Peyer's patch (tissue), 4 donors: ENCODE measurements around the gene ATXN1. TPM values are rescaled to one million over a fixed set of nuclear protein-coding genes. Genes with fewer than 3 reads are reported as not detected.
A peak's percentile ranks its signal among the peaks of the same experiment; 100 is the strongest.

Source experiments
- DNase-seq, 3 donors: peaks; one replicate each; pipeline ENCODE4 v3.0.0-alpha.2; 2017 to 2019
- H3K27ac ChIP-seq, 4 donors: fragments of 200-600 bp; sonication (generic); one replicate each; pipeline ENCODE4 v1.5.1; 2016 to 2019
- H3K27me3 ChIP-seq, 2 donors: fragments of 200-600 bp; sonication (generic); one replicate each; pipeline ENCODE4 v1.5.1; 2019
- H3K36me3 ChIP-seq, 3 donors: fragments of 200-600 bp; sonication (generic); one replicate each; pipeline ENCODE4 v1.5.1; 2016 to 2019
- H3K4me1 ChIP-seq, 4 donors: fragments of 200-600 bp; sonication (generic); one replicate each; pipeline ENCODE4 v1.5.1; 2016 to 2019
- H3K4me3 ChIP-seq, 4 donors: fragments of 200-600 bp; sonication (generic); 1 replicate in 3 of 4; 2 replicates in 1 of 4; pipeline ENCODE4 v1.5.1; 2016 to 2019; ENCODE audit warnings: mild to moderate bottlenecking in 1 of 4
- H3K9me3 ChIP-seq, 4 donors: fragments of 200-600 bp; sonication (generic); one replicate each; pipeline ENCODE4 v1.5.1; 2016 to 2019; ENCODE audit warnings: mild to moderate bottlenecking in 1 of 4
- POLR2A ChIP-seq, 2 donors: fragments of 450-650 bp; IDR thresholded peaks; one replicate each; pipeline ENCODE4 v1.5.1; 2017; ENCODE audit warnings: antibody characterized with exemption in 2 of 2, mild to moderate bottlenecking in 2 of 2, moderate library complexity in 2 of 2
- total RNA-seq, 4 donors: library from RNA; depleted of rRNA; stranded (reverse); fragments of >200 nt; gene quantifications; one replicate each; pipeline ENCODE4 v1.1.0, GENCODE V29; 2016
- TF ChIP-seq, protein P1 (sequence below), 6 experiments: fragments of 450-650 bp in 4 of 6; fragments of 200-600 bp in 2 of 6; sonication (generic) in 1 of 6; IDR thresholded peaks; one replicate each; pipeline ENCODE4 v1.5.1; 2017 to 2019; ENCODE audit warnings: antibody characterized with exemption in 6 of 6, mild to moderate bottlenecking in 3 of 6, moderate library complexity in 1 of 6

ATXN1 gene
- total RNA-seq, 4 donors from 2014 or later, result 34.7 to 48.5 (median 43.1) TPM

DNA sequence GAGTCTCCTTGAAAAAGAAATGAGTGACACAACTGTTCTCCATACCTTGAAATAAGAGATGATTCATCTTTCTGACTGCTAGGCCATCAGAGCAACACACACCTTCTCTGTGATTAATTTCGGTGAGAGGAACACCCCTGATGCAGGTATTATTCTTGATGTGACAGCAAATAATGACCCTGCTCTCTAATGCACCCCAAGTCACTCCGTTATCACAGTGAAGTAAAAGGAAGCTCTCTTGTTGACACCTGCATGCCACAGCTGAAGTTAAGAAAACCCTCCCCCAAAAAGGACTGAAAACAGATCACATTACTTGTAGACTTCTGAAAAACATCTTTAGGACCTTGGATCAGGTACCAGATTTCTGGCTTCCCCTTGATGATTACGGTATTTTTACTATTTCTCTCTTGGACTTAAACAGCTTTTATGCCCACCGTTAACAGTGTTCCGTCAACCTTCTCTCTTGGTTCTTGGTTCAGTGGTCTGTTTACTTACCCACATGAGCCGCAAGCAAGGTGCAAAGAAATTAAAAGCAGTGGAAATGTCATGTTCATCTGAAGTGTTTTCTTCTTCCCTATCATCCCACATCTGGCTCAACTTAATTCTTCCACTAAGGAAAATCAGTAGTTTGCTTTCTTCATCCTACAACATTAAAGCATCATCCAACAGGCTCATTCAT, 273.1 kb downstream of the ATXN1 start:
- no peaks in the 10 kb centered on the region for H3K4me1 ChIP-seq
- H3K27ac ChIP-seq, result peak overlapping the region in 1 of 4 donors; percentile 44
- no peak overlapping the region for H3K4me3 ChIP-seq
- no peaks in the 10 kb centered on the region for H3K27me3 ChIP-seq
- TF ChIP-seq POLR2A (IDR thresholded peaks at IDR 0.05), result no peak
- TF ChIP-seq, protein P1, sequence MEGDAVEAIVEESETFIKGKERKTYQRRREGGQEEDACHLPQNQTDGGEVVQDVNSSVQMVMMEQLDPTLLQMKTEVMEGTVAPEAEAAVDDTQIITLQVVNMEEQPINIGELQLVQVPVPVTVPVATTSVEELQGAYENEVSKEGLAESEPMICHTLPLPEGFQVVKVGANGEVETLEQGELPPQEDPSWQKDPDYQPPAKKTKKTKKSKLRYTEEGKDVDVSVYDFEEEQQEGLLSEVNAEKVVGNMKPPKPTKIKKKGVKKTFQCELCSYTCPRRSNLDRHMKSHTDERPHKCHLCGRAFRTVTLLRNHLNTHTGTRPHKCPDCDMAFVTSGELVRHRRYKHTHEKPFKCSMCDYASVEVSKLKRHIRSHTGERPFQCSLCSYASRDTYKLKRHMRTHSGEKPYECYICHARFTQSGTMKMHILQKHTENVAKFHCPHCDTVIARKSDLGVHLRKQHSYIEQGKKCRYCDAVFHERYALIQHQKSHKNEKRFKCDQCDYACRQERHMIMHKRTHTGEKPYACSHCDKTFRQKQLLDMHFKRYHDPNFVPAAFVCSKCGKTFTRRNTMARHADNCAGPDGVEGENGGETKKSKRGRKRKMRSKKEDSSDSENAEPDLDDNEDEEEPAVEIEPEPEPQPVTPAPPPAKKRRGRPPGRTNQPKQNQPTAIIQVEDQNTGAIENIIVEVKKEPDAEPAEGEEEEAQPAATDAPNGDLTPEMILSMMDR (IDR thresholded peaks at IDR 0.05), result no peak
- DNase-seq, result no peak
- peaks cover 0 to 5% (median 0%) of the 10 kb centered on the region in 3 donors for H3K36me3 ChIP-seq
- H3K9me3 ChIP-seq, result no peaks in the 10 kb centered on the region

DNA sequence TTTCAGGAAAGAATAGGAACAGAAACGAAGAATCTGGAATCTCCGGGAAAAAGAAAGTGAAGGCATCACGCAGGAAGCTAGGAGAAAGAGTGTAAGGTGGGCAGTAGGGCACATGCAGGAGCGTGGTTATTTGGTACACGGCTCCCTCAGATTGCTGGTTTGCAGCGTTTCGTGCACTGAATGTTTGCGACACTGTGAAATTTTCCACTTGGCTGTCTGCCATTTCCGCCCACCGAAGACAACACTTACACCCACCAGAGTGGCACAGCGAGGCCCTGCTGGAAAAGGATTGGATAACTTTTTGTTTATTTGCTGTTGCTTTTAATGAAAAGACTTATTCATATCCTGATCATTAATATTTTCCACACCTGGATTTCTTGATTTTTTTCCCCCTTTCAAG, 274.6 kb downstream of the ATXN1 start:
- peak overlapping the region in 1 of 4 donors; percentile 12 for H3K27ac ChIP-seq
- peak in 1 of 3 donors; percentile 43 for DNase-seq
- peaks cover 0 to 5% (median 0%) of the 10 kb centered on the region in 3 donors for H3K36me3 ChIP-seq
- no peaks in the 10 kb centered on the region for H3K4me1 ChIP-seq
- TF ChIP-seq POLR2A (IDR thresholded peaks at IDR 0.05), result no peak
- TF ChIP-seq, protein P1 (IDR thresholded peaks at IDR 0.05), result no peak
- H3K27me3 ChIP-seq, result no peaks in the 10 kb centered on the region
- H3K4me3 ChIP-seq, result no peak overlapping the region
- H3K9me3 ChIP-seq, result no peaks in the 10 kb centered on the region

DNA sequence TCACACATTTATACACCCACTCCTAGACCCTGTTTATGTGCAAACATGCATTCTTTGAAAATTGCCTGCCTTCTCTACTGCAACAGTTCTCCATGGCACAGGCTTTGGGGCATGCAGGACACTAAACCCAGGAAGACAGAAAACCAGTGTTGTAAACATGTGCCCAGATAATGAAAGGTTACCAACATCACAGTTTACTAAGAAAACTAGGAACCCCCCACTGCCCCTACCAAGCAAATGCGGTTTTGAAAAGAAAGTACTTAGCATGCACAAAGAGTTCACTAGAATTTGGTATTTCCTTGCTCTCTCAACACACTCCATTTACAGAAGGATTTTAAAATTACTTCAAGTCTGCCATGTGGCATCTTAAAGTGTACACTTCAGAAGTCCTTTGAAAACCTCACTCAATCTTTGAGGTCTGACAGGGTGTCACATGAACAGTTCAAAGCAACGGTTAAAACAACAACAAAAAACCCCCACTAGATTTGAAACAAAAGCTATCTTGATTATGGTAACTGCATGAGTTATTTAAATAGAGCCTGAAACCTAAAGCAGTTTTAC, 277.9 kb downstream of the ATXN1 start:
- Histone ChIP-seq H3K36me3 (peaks cover 0 to 5% (median 0%) of the 10 kb centered on the region in 3 donors), H3K27ac (peak overlapping the region in 1 of 4 donors; percentile 44), H3K4me1 (no peaks in the 10 kb centered on the region), H3K27me3 (no peaks in the 10 kb centered on the region), H3K4me3 (no peak overlapping the region), H3K9me3 (no peaks in the 10 kb centered on the region)
- no peak for TF ChIP-seq POLR2A (IDR thresholded peaks at IDR 0.05)
- TF ChIP-seq, protein P1 (IDR thresholded peaks at IDR 0.05), result no peak
- no peak for DNase-seq

DNA sequence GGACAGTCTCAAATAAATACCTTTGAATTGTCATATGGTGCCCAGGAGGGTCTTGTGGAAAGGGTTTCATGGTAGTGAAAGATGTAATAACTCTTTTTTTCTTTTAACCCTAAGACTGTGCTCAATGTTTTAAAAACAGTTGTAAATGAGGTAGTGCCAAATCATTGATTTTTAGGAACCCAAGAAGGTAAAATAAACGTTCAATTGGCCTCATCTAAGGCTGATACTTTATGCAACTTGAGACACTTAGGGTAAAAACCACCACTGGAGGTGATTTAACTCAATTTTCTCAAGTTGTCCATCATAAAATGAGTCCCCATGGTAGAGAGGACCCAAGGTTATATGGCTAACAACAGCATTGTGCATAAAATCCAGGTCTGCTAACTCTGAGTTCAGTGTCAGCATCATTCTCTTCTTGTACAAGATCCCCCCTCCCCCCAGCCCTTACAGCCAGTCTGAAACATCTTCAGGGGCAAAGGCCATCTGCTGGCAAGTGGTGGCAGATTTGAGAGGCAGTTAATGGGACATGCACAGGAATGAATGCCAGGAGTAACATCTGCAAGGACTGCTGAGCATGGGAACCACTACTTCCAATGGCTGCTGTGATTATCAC, 278.5 kb downstream of the ATXN1 start:
- Histone ChIP-seq H3K36me3 (peaks cover 0 to 5% (median 0%) of the 10 kb centered on the region in 3 donors), H3K27ac (peak overlapping the region in 1 of 4 donors; percentile 44), H3K4me1 (no peaks in the 10 kb centered on the region), H3K4me3 (no peak overlapping the region), H3K27me3 (no peaks in the 10 kb centered on the region), H3K9me3 (no peaks in the 10 kb centered on the region)
- TF ChIP-seq POLR2A (IDR thresholded peaks at IDR 0.05), result no peak
- TF ChIP-seq, protein P1 (IDR thresholded peaks at IDR 0.05), result no peak
- DNase-seq, result no peak

DNA sequence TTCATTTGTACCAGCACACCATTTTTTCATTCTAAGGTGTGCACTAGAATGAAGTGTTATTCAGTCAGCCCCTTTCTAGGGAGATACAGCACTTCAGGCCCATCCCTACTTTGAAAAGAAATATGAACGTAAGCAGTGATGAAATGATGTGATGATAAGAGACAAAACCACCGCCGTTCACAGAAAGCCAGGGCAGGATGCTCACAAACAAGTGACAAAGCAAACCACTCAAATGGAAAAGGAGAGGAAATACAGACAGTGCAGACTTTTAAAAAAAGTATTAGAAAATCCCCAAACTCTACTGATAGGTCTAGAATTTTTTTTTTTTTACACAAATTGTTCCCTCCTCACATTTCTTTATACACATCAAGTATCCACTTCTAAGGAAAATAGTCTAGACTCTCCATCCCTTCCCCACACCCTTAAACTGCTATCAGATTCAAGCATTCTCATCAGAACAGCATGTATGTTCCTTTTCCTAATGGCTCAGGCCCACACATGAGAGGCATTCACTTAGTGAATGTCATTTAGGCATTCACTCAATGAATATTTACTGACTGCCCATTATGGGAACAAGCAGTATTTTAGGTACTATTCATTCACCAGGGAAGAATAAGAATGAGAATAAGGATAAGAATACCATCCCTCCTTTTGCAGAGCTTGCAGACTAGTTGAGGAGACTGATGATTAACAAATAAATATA, 279.4 kb downstream of the ATXN1 start:
- Histone ChIP-seq H3K27ac (peak overlapping the region in 1 of 4 donors; percentile 21), H3K4me3 (no peak overlapping the region), H3K36me3 (peaks cover 0 to 5% (median 0%) of the 10 kb centered on the region in 3 donors), H3K9me3 (no peaks in the 10 kb centered on the region), H3K4me1 (no peaks in the 10 kb centered on the region), H3K27me3 (no peaks in the 10 kb centered on the region)
- TF ChIP-seq, protein P1 (IDR thresholded peaks at IDR 0.05), result no peak
- no peak for TF ChIP-seq POLR2A (IDR thresholded peaks at IDR 0.05)
- DNase-seq, result peak in 1 of 3 donors; percentile 60
